ENCODE results near the gene CSH1. TPM values are rescaled to one million over a fixed set of nuclear protein-coding genes. Genes with fewer than 3 reads are reported as not detected.
"Not testable (repeated sequence)": the region's sequence is repeated elsewhere in the genome, so short reads cannot be mapped to it uniquely, and the experiment has no call there.

Gene CSH1
- total RNA-seq, 4 donors from 2014 or later: not detected

DNA sequence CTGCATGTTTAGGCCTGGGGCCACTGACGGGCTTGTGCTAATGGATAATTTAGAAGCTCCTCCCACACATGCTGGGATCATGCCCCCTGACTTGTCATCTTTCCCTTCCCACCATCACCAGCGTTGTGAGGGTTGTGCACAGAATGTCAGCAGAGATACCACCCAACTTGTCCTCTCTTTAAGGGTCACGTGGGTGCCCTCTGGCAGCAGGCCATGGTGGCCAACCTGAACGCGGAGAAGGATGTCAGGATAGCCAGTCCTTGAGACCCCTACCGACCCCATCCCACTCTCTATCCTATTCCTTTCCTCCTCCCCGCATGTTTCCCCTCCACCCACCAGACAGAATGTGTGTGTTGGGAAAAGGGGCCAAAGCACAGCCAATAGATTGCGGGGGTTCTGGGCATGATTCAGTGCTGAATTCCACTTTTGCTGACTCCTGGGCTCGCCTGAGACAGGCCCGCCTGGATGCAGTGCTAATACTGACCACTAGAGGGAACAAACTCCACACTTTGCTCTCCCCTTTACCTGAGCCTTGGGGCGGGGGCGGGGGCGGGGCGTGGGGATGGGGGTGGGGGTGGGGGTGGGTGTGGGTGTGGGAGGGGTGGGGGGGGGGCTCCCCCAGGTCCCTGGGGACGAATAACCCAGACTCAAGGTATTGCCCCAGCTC is 14.3 kb downstream of the CSH1 start, which contains the start of gene GH2:
GH2 (minus strand) TSS at position 10 of the 667 bp plus-strand sequence. CDS start 143 bp downstream, outside the sequence.
- Histone ChIP-seq H3K4me3 (no peak within 1 kb of the TSS), H3K4me1 (no peaks in the 10 kb centered on the region), H3K27ac (no peak within 1 kb of the TSS), H3K27me3 (no peaks in the 10 kb centered on the region), H3K36me3 (no peaks in the 10 kb centered on the region), H3K9me3 (no peaks in the 10 kb centered on the region)
- TF ChIP-seq CTCF (IDR thresholded peaks at IDR 0.05) (peak in 4 of 5 experiments; percentile 21 to 64 (median 58)), POLR2A (IDR thresholded peaks at IDR 0.05) (no peak)
- 29 to 37% methylated on average over 15 of the region's 15 CpGs for WGBS, 2 donors
- DNase-seq (ENCODE audit: low spot score in 2 of 2): peak in 1 of 2 donors; percentile 67

DNA sequence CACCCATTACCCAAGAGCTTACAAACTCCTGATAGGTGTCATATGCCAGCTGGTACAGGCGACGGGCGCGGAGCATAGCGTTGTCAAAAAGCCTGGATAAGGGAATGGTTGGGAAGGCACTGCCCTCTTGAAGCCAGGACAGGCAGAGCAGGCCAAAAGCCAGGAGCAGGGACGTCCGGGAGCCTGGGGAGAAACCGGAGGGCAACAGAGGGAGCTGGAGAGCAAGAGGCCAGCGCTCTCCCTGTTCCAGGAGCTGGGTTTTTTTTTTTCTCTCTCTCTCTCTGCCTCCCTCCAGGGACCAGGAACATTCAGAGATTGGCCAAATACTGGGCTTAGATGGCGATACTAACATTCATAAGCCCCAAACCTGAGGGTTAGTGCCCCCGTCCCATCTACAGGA is 15.0 kb downstream of the CSH1 start:
- DNase-seq (ENCODE audit: low spot score in 2 of 2); H3K4me3 ChIP-seq; H3K9me3 ChIP-seq; H3K4me1 ChIP-seq; H3K27me3 ChIP-seq; H3K27ac ChIP-seq; H3K36me3 ChIP-seq: not testable (repeated sequence)
- 43 to 48% methylated on average over 11 of the region's 11 CpGs for WGBS, 2 donors

DNA sequence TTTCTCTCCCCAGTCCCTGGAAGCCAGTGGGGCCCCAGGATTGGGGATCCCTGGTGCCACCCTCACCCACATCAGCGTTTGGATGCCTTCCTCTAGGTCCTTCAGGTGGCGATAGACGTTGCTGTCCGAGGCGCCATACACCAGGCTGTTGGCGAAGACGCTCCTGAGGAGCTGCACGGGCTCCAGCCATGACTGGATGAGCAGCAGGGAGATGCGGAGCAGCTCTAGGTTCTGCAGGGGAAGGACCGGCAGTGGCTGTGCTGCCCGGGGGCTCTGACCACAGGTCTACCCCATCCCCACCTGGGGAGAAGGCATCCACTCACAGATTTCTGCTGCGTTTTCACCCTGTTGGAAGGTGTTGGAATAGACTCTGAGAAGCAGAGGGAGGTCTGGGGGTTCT is 15.7 kb downstream of the CSH1 start:
- H3K27ac ChIP-seq: no peak overlapping the region
- no peak for DNase-seq (ENCODE audit: low spot score in 2 of 2)
- 88 to 93% methylated on average over 11 of the region's 12 CpGs for WGBS, 2 donors

DNA sequence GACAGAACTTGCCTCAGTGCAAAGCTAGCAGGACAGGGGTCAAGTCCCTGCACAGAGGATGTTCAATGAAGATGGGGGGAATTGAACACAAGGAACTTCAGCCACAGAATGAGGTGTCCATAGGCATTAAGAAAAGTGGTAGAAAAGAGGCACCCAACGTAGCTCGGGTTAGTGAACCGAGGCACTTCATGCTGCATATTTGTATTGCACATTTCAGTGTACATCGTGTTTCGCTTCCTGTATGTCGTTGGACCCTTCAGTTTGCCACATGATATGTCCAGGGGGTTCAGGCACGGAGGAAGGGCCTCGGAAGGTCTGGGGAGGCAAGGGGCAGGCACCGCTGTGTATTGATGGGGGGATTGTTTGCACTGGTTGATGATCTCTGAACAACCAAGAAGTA is 18.0 kb downstream of the CSH1 start:
- not testable (repeated sequence) for H3K9me3 ChIP-seq; DNase-seq (ENCODE audit: low spot score in 2 of 2); H3K27ac ChIP-seq; H3K36me3 ChIP-seq; H3K4me3 ChIP-seq; H3K4me1 ChIP-seq; H3K27me3 ChIP-seq
- 90 to 91% methylated on average over 9 of the region's 9 CpGs for WGBS, 2 donors

More for the DNA sequence above, 15.7 kb downstream of the CSH1 start:
- Histone ChIP-seq H3K9me3 (no peaks in the 10 kb centered on the region), H3K27me3 (no peaks in the 10 kb centered on the region), H3K4me1 (no peaks in the 10 kb centered on the region), H3K4me3 (no peak overlapping the region), H3K36me3 (no peaks in the 10 kb centered on the region)
- no peak for TF ChIP-seq EP300 (IDR thresholded peaks at IDR 0.05)
- no peak for TF ChIP-seq POLR2A (IDR thresholded peaks at IDR 0.05)
- TF ChIP-seq CTCF (IDR thresholded peaks at IDR 0.05): no peak

GRCh38 chr17:63874693-63875092 is 21.7 kb downstream of the CSH1 start:
- not testable (repeated sequence) for H3K36me3 ChIP-seq; DNase-seq (ENCODE audit: low spot score in 2 of 2); H3K27me3 ChIP-seq; H3K4me1 ChIP-seq; H3K4me3 ChIP-seq; H3K27ac ChIP-seq; H3K9me3 ChIP-seq
- 72 to 80% methylated on average over 6 of the region's 6 CpGs for WGBS, 2 donors

DNA sequence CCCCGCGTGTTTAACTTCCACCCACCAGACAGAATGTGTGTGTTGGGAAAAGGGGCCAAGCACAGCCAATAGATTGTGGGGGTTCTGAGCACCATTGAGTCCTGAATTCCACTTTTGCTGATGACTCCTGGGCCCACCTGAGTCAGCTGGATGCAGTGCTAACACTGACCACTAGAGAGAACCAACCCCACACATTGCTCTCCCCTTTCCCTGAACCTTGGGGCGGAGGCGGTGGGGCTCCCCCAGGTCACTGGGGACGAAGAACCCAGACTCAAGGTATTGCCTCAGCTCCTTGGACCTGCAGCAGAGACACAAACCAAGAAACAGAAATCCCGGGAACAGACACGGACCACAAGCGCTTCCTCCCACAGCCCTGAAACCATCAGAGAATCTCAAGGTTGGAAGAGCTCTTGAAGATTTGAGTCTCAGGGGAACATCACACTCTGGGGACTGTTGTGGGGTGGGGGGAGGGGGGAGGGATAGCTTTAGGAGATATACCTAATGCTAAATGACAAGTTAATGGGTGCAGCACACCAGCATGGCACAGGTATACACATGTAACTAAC is 22.2 kb downstream of the CSH1 start:
- not testable (repeated sequence) for H3K4me1 ChIP-seq; H3K4me3 ChIP-seq; H3K27ac ChIP-seq; DNase-seq (ENCODE audit: low spot score in 2 of 2); H3K27me3 ChIP-seq; H3K9me3 ChIP-seq; H3K36me3 ChIP-seq
- WGBS, 2 donors: 76 to 82% methylated on average over 6 of the region's 8 CpGs

- not testable (repeated sequence) for H3K27me3 ChIP-seq; H3K4me1 ChIP-seq; H3K27ac ChIP-seq; H3K36me3 ChIP-seq; H3K4me3 ChIP-seq; DNase-seq (ENCODE audit: low spot score in 2 of 2); H3K9me3 ChIP-seq
- WGBS, 2 donors: no CpG with 5 or more reads among the region's 7 CpGs
Observed at GRCh38 chr17:63873577-63873976, 22.8 kb downstream of the CSH1 start, which contains the start of gene CSH2. TSS of gene CSH2 (minus strand) at chr17:63873677. CDS start at chr17:63873614, 63 bp downstream.

- not testable (repeated sequence) for H3K27me3 ChIP-seq; DNase-seq (ENCODE audit: low spot score in 2 of 2); H3K4me3 ChIP-seq; H3K4me1 ChIP-seq; H3K27ac ChIP-seq; H3K36me3 ChIP-seq; H3K9me3 ChIP-seq
- 88 to 92% methylated on average over 11 to 14 of the region's 15 CpGs for WGBS, 2 donors
Observed at GRCh38 chr17:63871646-63872365, 24.6 kb downstream of the CSH1 start.

DNA sequence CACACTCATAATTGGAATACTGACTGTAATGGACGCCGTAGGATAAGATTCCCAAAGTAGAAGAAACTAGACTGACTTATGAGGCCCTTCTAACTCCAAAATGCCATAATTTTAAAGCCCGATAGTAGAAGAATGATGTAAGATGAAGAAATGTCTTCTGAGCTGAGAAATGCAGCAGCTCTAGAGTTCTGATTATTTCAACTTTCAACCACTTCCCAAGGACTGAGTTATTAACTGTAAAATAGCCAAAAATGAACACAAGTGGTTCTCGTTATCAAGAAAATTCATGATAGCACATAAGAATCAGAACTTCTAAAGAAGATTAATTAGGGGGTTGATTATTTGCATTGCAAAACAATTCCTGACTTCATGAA is 26.1 kb downstream of the CSH1 start:
- H3K4me3 ChIP-seq; H3K9me3 ChIP-seq; H3K27ac ChIP-seq; H3K27me3 ChIP-seq; H3K4me1 ChIP-seq; DNase-seq (ENCODE audit: low spot score in 2 of 2); H3K36me3 ChIP-seq: not testable (repeated sequence)
- WGBS, 2 donors: 84 to 88% methylated on average over 4 of the region's 4 CpGs
